ENCODE data around the gene INSC. TPM values are rescaled to one million over a fixed set of nuclear protein-coding genes. Genes with fewer than 3 reads are reported as not detected.

Gene INSC
- total and polyA plus RNA-seq, 2 experiments from 2014 or later = 0.97 to 1.5 TPM

DNA sequence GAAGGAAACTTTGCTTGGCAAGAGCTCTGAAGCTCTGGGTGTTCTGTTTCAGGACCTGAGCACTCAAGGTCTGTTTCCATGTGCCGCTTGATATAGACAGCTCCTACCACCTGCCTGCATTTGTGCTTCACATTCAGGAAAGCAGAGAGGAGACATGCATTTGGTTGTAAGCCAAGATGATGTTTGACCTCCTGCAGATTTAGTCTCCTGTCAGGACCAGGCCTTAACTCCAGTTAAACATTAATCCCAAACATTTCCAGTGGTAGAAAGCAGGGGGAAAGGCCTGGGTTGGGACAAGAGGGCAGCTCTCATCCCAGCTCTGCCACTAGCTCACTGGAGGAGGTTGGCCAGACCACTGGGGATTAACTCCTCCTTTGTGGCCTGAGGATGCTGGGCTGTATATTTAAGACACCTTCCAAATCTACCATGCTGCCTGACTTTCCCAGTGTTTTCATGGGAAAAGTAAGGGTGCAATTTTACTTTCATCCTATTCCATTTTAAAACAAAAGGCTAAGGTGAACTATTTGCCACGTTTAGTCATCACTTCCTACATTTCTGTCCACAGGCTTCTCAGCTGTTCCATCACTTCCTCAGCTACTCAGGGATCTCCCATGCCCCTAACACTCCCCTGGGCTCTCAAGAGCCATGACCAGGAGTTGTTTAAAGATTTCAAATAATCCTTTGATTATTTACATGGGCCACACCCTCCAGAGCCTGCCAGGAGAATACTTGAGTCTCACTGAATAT, 80.9 kb downstream of the INSC start (continued):
- TF ChIP-seq, protein P1, sequence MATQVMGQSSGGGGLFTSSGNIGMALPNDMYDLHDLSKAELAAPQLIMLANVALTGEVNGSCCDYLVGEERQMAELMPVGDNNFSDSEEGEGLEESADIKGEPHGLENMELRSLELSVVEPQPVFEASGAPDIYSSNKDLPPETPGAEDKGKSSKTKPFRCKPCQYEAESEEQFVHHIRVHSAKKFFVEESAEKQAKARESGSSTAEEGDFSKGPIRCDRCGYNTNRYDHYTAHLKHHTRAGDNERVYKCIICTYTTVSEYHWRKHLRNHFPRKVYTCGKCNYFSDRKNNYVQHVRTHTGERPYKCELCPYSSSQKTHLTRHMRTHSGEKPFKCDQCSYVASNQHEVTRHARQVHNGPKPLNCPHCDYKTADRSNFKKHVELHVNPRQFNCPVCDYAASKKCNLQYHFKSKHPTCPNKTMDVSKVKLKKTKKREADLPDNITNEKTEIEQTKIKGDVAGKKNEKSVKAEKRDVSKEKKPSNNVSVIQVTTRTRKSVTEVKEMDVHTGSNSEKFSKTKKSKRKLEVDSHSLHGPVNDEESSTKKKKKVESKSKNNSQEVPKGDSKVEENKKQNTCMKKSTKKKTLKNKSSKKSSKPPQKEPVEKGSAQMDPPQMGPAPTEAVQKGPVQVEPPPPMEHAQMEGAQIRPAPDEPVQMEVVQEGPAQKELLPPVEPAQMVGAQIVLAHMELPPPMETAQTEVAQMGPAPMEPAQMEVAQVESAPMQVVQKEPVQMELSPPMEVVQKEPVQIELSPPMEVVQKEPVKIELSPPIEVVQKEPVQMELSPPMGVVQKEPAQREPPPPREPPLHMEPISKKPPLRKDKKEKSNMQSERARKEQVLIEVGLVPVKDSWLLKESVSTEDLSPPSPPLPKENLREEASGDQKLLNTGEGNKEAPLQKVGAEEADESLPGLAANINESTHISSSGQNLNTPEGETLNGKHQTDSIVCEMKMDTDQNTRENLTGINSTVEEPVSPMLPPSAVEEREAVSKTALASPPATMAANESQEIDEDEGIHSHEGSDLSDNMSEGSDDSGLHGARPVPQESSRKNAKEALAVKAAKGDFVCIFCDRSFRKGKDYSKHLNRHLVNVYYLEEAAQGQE (IDR thresholded peaks at IDR 0.05; ENCODE audit: unreplicated experiment) = no peak
- TF ChIP-seq ZNF331 (CRISPR knock-in tag; IDR thresholded peaks at IDR 0.05; ENCODE audit: low read depth) (no peak), EZH2phosphoT487 (IDR thresholded peaks at IDR 0.05; ENCODE audit: unreplicated experiment) (no peak)
- TF ChIP-seq, protein P2, sequence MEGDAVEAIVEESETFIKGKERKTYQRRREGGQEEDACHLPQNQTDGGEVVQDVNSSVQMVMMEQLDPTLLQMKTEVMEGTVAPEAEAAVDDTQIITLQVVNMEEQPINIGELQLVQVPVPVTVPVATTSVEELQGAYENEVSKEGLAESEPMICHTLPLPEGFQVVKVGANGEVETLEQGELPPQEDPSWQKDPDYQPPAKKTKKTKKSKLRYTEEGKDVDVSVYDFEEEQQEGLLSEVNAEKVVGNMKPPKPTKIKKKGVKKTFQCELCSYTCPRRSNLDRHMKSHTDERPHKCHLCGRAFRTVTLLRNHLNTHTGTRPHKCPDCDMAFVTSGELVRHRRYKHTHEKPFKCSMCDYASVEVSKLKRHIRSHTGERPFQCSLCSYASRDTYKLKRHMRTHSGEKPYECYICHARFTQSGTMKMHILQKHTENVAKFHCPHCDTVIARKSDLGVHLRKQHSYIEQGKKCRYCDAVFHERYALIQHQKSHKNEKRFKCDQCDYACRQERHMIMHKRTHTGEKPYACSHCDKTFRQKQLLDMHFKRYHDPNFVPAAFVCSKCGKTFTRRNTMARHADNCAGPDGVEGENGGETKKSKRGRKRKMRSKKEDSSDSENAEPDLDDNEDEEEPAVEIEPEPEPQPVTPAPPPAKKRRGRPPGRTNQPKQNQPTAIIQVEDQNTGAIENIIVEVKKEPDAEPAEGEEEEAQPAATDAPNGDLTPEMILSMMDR (conservative IDR thresholded peaks at IDR 0.05; ENCODE audit: low read depth in 2 of 2) = no peak

- H3K4me3 ChIP-seq = no peak overlapping the region
- no peaks in the 10 kb centered on the region for H3K4me1 ChIP-seq (ENCODE audit: insufficient read depth)
- H3K27ac Mint-ChIP-seq = no peak overlapping the region
- no peaks in the 10 kb centered on the region for H3K36me3 ChIP-seq (ENCODE audit: insufficient read depth)
- DNase-seq (ENCODE audit: low spot score) (no peak), ATAC-seq (no peak)
- no peaks in the 10 kb centered on the region for H3K79me2 ChIP-seq (replicated peaks; ENCODE audit: insufficient read depth)
- no peak overlapping the region for H3K27ac ChIP-seq (ENCODE audit: low read depth)
- no peaks in the 10 kb centered on the region for H3K27me3 ChIP-seq (ENCODE audit: insufficient read depth)
- H4K20me1 ChIP-seq (replicated peaks; ENCODE audit: insufficient read depth) = no peaks in the 10 kb centered on the region
- H3K9me2 ChIP-seq (ENCODE audit: insufficient read depth) = no peaks in the 10 kb centered on the region
- no peaks in the 10 kb centered on the region for H3K4me1 Mint-ChIP-seq
- no peak overlapping the region for H2AFZ ChIP-seq
- no peak overlapping the region for H3K4me2 ChIP-seq
- no peaks in the 10 kb centered on the region for H3K9me3 Mint-ChIP-seq
- no peaks in the 10 kb centered on the region for H3K27me3 Mint-ChIP-seq (ENCODE audit: insufficient read depth, low read depth, poor library complexity)
- no peaks in the 10 kb centered on the region for H3F3A ChIP-seq (replicated peaks; ENCODE audit: low read depth)
- H3K4me3 Mint-ChIP-seq = no peak overlapping the region
- no peaks in the 10 kb centered on the region for H3K36me3 Mint-ChIP-seq (ENCODE audit: low read depth)
- TF ChIP-seq STAT1 (IDR thresholded peaks at IDR 0.05; ENCODE audit: unreplicated experiment) = no peak
- no peak for TF ChIP-seq ZNF331 (CRISPR knock-in tag; IDR thresholded peaks at IDR 0.05; ENCODE audit: low read depth)
- TF ChIP-seq POLR2AphosphoS5 (IDR thresholded peaks at IDR 0.05; ENCODE audit: low read depth) = no peak
- TF ChIP-seq, protein P1 (IDR thresholded peaks at IDR 0.05; ENCODE audit: unreplicated experiment) = no peak
- no peak for TF ChIP-seq EZH2 (IDR thresholded peaks at IDR 0.05; ENCODE audit: low read depth, unreplicated experiment)
- no peak for TF ChIP-seq ETS1 (IDR thresholded peaks at IDR 0.05)
- TF ChIP-seq NANOG (IDR thresholded peaks at IDR 0.05; ENCODE audit: borderline replicate concordance) = no peak
- TF ChIP-seq EZH2phosphoT487 (IDR thresholded peaks at IDR 0.05; ENCODE audit: unreplicated experiment) = no peak
- no peak for TF ChIP-seq JUNB (IDR thresholded peaks at IDR 0.05; ENCODE audit: unreplicated experiment)
- TF ChIP-seq, protein P2 (conservative IDR thresholded peaks at IDR 0.05; ENCODE audit: low read depth in 2 of 2) = no peak
- no peak for TF ChIP-seq CREB1 (CRISPR knock-in tag; IDR thresholded peaks at IDR 0.05; ENCODE audit: low read depth)
These were observed 82.0 kb downstream of the INSC start for GRCh38 chr11:15196704-15197103.

Data from GM23338 (cell line).